NCI-H2171 (cell line): ENCODE results near the gene MEFV.
"Not testable (repeated sequence)": the region's sequence is repeated elsewhere in the genome, so short reads cannot be mapped to it uniquely, and the experiment has no call there.

Source experiments
- DNase-seq: peaks from one replicate; lab custom pipeline; 2025; lab: John Stamatoyannopoulos, UW

MEFV gene

DNA sequence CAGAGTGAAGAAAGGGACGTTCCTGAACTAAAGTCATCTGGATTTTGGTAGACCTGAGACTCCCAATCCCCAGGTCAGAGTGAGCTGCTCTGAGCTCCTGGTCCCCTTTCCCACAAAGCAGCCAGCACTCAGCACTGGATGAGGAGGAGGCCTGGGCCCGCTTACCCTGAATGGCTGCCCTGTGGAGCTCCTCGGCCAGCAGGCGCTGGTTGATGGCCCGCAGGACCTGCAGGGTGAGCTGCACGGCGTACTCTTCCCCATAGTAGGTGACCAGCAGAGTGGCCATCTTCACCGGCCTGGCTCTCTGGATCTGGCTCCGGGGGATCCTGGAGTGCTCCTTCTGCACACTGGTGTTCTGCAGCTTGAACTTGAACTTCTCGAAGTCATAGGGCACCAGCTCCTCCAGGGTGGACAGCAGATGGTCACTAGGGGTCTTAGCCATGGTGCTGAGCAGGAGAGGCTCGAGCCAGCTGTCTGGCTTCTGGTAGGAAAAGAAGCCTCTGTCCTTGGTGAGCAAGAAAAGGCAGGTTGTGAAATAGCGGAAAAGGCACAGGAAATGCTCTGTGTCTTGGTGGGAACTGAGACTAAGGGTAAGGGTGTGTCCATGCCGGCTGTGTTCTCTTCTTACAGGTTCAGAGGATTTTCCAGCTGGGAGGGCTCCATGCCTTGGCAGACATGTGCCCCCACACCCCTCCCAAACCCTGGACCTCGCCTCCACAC, at the start of gene MEFV:
TSS of gene MEFV (minus strand) at position 488 of the 720 bp plus-strand sequence. CDS start at position 442, 46 bp downstream.
- no peak for DNase-seq

DNA sequence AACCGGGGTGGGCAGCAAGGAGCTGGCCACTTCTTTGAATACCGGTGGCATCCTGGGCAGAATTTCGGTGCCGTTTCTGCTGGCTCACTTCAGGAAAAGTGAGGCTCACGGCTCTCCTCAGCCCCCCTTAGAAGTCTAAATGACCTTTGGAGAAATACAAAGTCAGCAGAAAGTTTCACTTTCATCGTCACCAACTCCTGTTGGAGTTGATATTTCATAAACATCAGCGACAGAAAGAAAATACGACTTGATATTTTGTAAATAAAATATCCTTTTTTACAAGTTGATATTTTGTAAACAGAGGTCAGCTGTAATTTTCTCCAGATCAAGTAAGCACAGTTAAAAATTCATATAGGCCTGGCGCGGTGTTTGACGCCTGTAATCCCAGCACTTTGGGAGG, 49.6 kb upstream of the MEFV start:
- no peak for DNase-seq

DNA sequence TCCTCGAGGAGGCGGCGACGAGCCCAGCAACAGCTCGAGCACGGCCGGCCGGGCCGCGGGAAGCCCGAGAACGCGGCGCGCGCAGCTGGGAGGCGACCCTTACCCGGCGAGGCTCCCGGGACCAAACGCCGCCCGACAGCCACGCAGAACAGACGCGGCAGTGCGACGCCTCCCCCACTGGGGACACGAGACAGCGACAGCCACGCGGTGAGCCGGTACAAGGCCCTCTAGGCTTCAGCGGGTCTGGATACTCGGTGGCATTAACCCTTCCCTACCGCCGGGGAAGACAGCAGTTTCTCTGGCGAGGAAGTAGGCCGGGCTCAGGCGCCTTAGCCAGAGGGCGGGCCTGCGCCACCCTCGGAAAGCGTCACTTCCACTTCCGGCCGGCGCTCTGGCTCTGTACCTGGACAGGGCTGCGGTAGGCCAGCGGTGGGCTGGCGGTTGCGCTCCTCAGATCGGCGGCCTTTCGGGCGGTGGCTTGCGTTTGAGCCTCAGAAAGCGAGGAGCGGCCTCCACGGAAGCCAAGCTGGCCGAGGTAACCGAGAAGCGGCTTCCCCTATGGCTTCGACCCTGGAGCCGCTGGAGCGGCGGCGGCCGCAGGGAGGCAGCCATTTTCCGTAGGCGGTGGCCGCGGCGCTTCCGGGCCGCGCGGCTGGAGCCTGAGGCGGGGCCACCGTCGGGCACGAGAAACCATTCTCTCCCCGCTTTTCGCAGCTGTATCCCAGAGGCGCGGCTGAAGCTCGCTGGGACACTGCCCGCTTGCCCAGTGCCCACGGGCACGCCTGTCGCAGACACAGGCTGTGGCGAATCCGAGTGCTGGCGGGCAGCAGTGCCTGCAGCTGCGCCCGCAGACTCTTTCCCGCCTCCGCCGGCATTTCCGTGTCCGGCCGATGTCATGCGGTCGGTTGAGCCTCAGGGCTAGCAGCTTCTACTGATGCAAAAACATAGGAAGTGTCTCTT, 49.0 kb upstream of the MEFV start, which contains the start of the genes TIGD7 and ZNF75A:
TSS of gene TIGD7 (minus strand) at position 322 of the 960 bp plus-strand sequence. CDS start 4,816 bp downstream, outside the sequence.
TSS of gene ZNF75A (plus strand) at position 389 of the 960 bp plus-strand sequence. CDS start 2,932 bp downstream, outside the sequence.
- DNase-seq = peak; percentile 85

DNA sequence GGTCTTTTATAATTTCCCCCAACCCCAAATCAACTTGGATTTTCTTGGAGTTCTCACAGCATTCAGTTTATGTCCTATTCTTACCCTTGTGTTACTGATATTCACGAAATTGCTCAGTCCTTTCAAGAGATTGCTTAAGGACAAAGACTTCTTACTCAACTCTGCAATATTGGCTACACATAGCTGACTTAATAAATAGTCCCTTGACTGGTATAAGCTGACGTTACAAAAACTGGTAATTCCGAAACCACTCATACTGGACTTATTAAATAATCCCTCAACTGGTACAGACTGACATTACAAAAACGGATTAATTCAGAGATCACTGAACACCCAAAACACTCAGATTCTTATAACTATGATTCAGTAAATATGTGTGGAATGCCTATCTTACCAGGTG, 47.9 kb upstream of the MEFV start:
- DNase-seq = no peak

DNA sequence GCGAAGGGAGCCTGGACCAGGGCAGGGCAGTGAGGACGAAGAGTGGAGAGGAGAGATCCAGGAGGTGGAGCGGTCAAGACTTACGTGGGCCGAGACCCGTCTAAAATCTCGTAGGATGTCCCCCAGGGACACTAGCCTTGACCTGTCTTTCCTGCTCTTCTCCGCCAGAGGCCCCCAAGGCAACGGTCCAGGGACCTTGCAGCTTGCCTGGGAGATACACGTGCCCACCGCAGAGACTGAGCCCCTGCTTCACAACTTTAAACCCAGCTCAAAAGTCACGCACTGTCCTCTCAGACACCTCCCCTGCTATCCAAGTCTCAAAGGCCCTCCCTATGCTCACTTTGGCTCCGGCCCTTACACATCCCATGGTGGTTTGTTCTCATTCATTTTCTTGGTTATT, 39.4 kb upstream of the MEFV start:
- DNase-seq = no peak

- no peak for DNase-seq
Measured at GRCh38 chr16:3295209-3295608, 38.8 kb upstream of the MEFV start.

DNA sequence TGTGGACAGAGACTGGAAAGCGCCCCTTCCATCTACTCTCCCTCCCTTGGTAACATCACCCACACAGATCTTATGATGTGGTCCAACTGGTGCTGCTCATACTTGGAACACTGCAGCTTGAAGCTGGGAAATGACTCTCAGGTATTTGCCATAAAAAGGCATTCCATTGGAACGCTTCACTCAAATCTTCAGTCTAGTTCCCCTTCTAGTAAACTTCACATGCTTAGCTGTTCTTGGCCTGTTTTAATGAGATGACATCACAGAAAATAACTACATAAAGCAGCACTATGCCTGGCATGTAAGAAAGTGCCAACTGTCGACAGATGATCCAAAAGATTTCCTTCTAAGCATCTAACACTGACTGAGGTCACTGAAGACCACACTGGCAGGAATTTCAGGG, 36.2 kb upstream of the MEFV start:
- DNase-seq = no peak

DNA sequence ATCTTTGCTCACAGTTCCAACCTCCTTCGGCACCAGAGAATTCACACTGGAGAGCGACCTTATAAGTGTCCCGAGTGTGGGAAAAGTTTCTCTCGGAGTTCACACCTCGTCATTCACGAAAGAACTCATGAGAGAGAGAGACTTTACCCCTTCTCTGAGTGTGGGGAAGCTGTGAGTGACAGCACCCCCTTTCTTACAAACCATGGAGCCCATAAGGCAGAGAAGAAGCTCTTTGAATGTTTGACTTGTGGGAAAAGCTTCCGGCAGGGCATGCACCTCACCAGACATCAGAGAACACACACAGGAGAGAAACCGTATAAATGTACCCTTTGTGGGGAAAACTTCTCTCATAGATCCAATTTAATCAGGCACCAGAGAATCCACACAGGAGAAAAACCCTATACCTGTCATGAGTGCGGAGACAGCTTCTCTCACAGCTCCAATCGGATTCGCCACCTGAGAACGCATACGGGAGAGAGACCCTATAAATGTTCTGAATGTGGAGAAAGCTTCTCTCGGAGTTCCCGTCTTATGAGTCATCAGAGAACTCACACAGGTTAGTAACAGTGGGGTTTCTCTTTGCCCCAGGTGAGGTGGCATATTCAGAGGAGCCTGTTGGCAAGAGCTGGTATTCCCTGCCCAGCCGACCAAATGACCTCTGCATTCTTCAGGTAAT, 33.7 kb upstream of the MEFV start:
- DNase-seq = no peak

DNA sequence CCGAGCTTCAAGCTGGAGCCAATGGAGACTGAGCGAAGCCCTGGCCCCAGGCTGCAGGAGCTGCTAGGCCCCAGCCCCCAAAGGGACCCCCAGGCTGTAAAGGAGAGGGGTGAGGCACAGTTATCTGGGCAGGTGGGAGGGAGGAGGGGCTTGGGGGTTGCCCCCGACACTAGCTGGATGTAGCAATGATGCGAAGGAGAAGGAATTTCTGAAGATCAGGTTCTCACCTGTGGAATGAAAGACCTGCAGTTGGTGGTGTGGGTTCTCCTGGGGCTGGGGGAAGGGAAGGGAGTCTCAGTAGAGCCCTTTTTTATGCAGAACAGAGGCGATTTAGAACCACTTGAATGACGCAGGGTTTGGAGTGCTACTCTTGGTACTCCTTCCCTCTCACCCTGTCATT, 28.7 kb upstream of the MEFV start:
- no peak for DNase-seq

- DNase-seq = no peak
Measured at GRCh38 chr16:3283543-3284447, 27.4 kb upstream of the MEFV start.

DNA sequence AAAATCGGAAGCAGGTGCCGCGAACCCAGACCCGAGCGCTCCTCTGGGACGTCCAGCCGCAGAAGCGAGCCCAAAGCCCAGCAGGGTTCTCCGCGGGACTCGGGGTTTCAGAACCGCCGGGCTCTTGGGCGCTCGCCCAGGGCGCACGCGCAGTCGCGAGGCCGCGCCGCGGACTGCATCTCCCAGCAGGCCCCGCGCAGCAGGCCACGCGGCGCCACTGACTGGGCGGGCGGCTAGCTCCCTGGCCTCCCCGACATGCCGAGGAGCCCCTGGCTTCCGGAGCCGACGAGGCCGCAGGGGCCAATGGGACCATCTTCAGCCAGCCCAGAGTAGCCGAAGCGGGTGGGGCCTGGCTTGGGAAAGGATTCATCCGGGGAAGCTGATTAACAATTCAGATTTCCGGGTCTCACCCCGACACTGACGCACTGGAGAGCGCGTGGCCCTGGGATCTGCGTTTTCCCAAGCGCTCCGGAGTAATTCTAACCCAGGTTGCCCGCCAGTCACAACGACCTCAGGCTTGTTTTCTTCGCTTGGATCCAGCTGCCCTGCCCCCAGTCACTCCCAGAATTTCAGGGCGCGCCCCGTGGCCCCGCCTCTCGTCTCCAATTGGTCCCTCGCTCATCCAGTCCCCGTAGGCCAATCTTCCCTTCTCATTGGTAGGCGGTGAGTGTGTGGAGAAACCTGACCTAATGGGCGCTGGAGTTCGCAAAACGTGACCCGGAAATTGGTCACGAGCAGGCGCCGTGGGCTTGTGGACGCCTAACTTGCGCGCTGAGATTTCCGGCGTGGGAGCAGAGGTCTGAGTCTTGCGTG, 26.5 kb upstream of the MEFV start, which contains the start of gene ZNF263:
TSS of gene ZNF263 (plus strand) at position 762 of the 813 bp plus-strand sequence. CDS start 328 bp downstream, outside the sequence.
- peak; percentile 93 for DNase-seq

- DNase-seq = peak; percentile 66
Measured at GRCh38 chr16:3282103-3282729, 25.8 kb upstream of the MEFV start.

- DNase-seq = no peak
Measured at GRCh38 chr16:3281222-3281820, 24.9 kb upstream of the MEFV start.

DNA sequence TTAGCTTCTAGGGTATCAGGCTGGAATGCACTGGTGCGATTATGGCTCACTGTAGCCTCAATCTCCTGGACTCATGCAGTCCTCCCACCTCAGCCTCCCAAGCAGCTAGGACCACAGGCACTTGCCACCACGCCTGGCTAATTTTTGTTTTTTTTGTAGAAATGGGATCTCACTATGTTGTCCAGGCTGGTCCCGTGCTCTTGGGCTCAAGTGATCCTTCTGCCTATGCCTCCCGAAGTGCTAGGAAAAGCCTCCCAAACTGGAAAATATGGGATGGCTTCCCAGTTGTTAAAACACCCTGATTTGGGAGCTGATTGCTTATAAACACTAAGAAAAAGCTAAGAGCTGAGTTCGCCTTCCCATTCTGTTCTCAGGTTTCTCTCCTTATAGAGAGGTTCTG, 20.2 kb upstream of the MEFV start:
- no peak for DNase-seq

DNA sequence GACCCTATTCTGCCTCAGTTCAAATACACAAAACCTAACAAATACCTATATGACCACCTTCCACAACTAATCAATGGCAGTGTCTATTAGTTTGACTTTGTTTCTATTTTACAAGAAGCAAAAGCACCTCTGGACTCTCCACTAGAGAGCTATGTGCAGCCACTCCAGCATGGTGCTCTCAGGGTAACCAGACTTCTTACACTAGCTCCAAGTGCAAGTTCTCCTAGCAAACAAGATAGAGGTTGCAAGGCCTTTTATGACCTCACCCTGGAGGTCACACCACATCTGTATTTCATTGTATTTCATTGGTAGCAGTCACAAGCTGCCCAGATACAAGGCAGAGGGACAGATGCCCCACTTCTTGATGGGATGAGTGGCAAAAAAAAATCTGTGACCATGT, 18.5 kb upstream of the MEFV start:
- DNase-seq = no peak

GRCh38 chr16:3274490-3274889, 18.1 kb upstream of the MEFV start:
- DNase-seq = no peak

- not testable (repeated sequence) for DNase-seq
Measured at GRCh38 chr16:3271281-3271680, 14.8 kb upstream of the MEFV start.

GRCh38 chr16:3270718-3271117, 14.3 kb upstream of the MEFV start:
- not testable (repeated sequence) for DNase-seq

GRCh38 chr16:3268294-3268693, 11.9 kb upstream of the MEFV start:
- DNase-seq = no peak
